Muscle layer of duodenum (tissue), 2 donors: ENCODE results near the gene PPM1A.

Experiments used
- H3K27ac ChIP-seq: one replicate; pipeline ENCODE4 v1.7.0; 2013; ENCODE audit warnings: mild to moderate bottlenecking, low read length
- H3K27me3 ChIP-seq: one replicate; pipeline ENCODE4 v1.7.0; 2013; ENCODE audit warnings: low read depth, mild to moderate bottlenecking, control low read depth, low read length
- H3K36me3 ChIP-seq, 2 donors: one replicate each; pipeline ENCODE4 v1.7.0; 2013; ENCODE audit warnings: low read length in 2 of 2, control low read depth in 1 of 2, mild to moderate bottlenecking in 1 of 2; ENCODE audit not compliant: insufficient read depth in 2 of 2, control insufficient read depth in 1 of 2
- H3K4me1 ChIP-seq, 2 donors: one replicate each; pipeline ENCODE4 v1.7.0; 2013; ENCODE audit warnings: low read length in 2 of 2, mild to moderate bottlenecking in 2 of 2, control low read depth in 1 of 2, moderate library complexity in 1 of 2; ENCODE audit not compliant: insufficient read depth in 2 of 2, control insufficient read depth in 1 of 2
- H3K4me3 ChIP-seq, 2 donors: one replicate each; pipeline ENCODE4 v1.7.0; 2013; ENCODE audit warnings: low read length in 2 of 2, low read depth in 1 of 2, mild to moderate bottlenecking in 1 of 2
- H3K9me3 ChIP-seq, 2 donors: one replicate each; pipeline ENCODE4 v1.7.0; 2013; ENCODE audit warnings: low read length in 2 of 2, control low read depth in 1 of 2, mild to moderate bottlenecking in 1 of 2; ENCODE audit not compliant: control insufficient read depth in 1 of 2
- donor health status: healthy.

PPM1A gene

GRCh38 chr14:60273956-60274355 is 24.9 kb downstream of the PPM1A start:
- no peak overlapping the region for H3K4me3 ChIP-seq
- H3K4me1 ChIP-seq: peaks cover 0 to 30% of the 10 kb centered on the region in 2 donors
- no peaks in the 10 kb centered on the region for H3K27me3 ChIP-seq
- H3K27ac ChIP-seq: no peak overlapping the region
- H3K36me3 ChIP-seq: no peaks in the 10 kb centered on the region
- no peaks in the 10 kb centered on the region for H3K9me3 ChIP-seq

- no peaks in the 10 kb centered on the region for H3K36me3 ChIP-seq
- H3K27ac ChIP-seq: no peak overlapping the region
- H3K4me3 ChIP-seq: no peak overlapping the region
- no peaks in the 10 kb centered on the region for H3K27me3 ChIP-seq
- H3K4me1 ChIP-seq: peaks cover 0 to 30% of the 10 kb centered on the region in 2 donors
- H3K9me3 ChIP-seq: no peaks in the 10 kb centered on the region
These were observed 25.4 kb downstream of the PPM1A start for GRCh38 chr14:60274448-60274847.

DNA sequence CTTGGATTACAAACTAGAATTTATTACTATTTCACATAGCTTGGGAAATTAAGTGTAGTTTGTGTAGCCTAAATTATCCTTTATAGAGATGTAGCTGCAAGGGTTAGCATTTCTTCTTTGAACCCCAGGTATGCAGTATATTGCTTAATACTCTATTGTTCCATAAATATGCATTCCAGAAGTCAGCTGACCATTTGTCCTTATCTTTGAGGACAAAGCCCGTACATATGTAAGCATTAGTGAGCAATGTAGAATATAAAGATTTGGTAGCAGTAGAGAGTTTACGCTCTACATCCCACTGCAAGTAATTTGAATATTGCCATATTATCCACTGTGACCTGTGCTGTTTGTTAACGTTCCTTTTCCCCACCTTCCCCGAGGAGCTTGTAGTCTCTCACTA is 26.9 kb downstream of the PPM1A start:
- no peaks in the 10 kb centered on the region for H3K36me3 ChIP-seq
- H3K4me3 ChIP-seq: no peak overlapping the region
- no peaks in the 10 kb centered on the region for H3K9me3 ChIP-seq
- H3K27ac ChIP-seq: no peak overlapping the region
- peaks cover 0 to 30% of the 10 kb centered on the region in 2 donors for H3K4me1 ChIP-seq
- H3K27me3 ChIP-seq: no peaks in the 10 kb centered on the region

DNA sequence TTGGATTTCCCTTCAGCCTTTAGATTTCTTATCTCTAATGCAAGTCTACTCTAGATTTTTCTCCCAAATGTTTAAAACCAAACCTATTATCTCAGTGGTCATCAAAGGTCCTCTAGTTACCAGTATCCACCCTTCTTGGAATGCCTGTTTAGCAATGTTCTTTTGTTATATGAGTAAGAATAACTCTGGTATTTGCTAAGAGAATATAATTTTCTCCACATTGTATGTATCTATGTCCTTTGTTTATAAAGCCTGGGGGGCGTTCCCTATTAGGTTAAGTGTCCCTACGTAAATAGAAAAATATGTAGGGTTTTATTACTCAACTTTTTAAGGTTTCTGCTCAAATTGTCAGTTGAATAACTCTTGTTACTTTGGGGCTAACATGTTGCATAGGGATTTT is 27.3 kb downstream of the PPM1A start:
- Histone ChIP-seq H3K27me3 (no peaks in the 10 kb centered on the region), H3K27ac (no peak overlapping the region), H3K4me3 (no peak overlapping the region), H3K36me3 (no peaks in the 10 kb centered on the region), H3K9me3 (no peaks in the 10 kb centered on the region), H3K4me1 (peaks cover 0 to 30% of the 10 kb centered on the region in 2 donors)

- Histone ChIP-seq H3K4me3 (no peak overlapping the region), H3K4me1 (peaks cover 0 to 27% of the 10 kb centered on the region in 2 donors), H3K27ac (no peak overlapping the region), H3K36me3 (peaks cover 3% of the 10 kb centered on the region in 2 donors), H3K9me3 (no peaks in the 10 kb centered on the region), H3K27me3 (no peaks in the 10 kb centered on the region)
These were observed 28.7 kb downstream of the PPM1A start for GRCh38 chr14:60277605-60278190.

- Histone ChIP-seq H3K4me1 (peaks cover 0 to 24% of the 10 kb centered on the region in 2 donors), H3K4me3 (no peak overlapping the region), H3K36me3 (peaks cover 8 to 10% of the 10 kb centered on the region in 2 donors), H3K9me3 (no peaks in the 10 kb centered on the region), H3K27me3 (no peaks in the 10 kb centered on the region), H3K27ac (no peak overlapping the region)
These were observed 29.3 kb downstream of the PPM1A start for GRCh38 chr14:60278350-60278749.

DNA sequence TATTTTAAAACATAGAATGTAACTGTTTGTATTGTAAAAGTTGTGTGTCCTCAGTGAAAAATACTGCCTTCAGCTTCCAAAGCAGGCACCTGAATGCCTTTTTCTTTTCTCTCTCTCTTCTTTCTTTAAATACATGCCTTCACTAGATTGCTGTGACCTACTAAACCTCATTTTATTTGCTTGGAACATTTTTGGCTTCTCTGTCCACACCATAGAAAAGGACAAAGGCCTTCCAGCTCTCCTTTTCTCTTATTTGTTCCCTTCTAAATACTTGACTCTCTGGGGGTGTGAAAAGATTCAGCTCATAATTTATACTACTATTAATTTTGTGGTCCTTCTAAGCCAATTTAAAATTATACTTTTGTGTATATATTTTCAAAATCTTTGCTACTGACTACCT is 38.4 kb downstream of the PPM1A start:
- H3K36me3 ChIP-seq: peaks cover 33 to 34% of the 10 kb centered on the region in 2 donors
- H3K27ac ChIP-seq: no peak overlapping the region
- H3K4me1 ChIP-seq: no peaks in the 10 kb centered on the region
- no peaks in the 10 kb centered on the region for H3K27me3 ChIP-seq
- H3K4me3 ChIP-seq: no peak overlapping the region
- no peaks in the 10 kb centered on the region for H3K9me3 ChIP-seq

DNA sequence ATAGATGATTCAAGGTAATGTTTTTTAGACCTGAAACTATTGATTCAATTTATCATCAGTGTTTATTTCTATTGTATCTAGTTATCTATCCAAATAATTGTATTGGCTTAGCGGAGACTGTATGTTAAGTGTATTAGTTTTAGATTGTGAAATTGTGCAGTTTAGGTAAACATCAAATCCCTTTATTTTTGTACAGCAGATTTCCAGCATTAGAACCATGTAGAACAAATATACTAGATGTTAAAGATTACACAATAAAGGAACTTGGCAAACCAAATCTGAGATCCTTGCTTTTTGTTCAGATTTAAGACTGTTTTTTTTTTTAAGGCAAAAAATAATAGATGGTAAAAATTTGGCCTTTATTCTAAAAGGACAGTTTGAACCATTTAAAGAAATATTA is 39.3 kb downstream of the PPM1A start:
- H3K4me3 ChIP-seq: no peak overlapping the region
- no peaks in the 10 kb centered on the region for H3K27me3 ChIP-seq
- H3K9me3 ChIP-seq: no peaks in the 10 kb centered on the region
- no peaks in the 10 kb centered on the region for H3K4me1 ChIP-seq
- no peak overlapping the region for H3K27ac ChIP-seq
- peaks cover 32 to 36% of the 10 kb centered on the region in 2 donors for H3K36me3 ChIP-seq

- no peak overlapping the region for H3K4me3 ChIP-seq
- peaks cover 0 to 4% of the 10 kb centered on the region in 2 donors for H3K4me1 ChIP-seq
- peaks cover 22 to 24% of the 10 kb centered on the region in 2 donors for H3K36me3 ChIP-seq
- H3K27ac ChIP-seq: no peak overlapping the region
- H3K27me3 ChIP-seq: no peaks in the 10 kb centered on the region
- H3K9me3 ChIP-seq: no peaks in the 10 kb centered on the region
These were observed 45.5 kb downstream of the PPM1A start for GRCh38 chr14:60294411-60295069.

DNA sequence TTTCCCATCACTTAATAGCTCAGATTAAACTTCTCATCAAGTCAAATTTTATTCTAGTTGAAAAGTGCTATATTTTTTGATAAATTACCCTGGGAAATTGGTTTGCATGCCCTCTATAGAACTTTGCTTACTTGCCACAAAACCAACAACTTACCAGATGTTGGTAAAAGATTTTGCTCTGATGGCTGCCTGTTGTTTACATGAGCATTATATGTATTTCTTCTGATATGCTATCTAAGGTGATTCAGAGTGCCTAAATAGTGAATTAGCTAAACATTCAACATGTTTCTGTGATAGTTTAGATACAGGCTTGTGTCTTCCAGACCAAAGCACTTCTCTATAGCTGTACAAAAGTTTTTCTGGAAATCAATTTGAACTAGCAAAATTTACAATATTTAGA is 51.0 kb downstream of the PPM1A start:
- H3K27me3 ChIP-seq: no peaks in the 10 kb centered on the region
- no peak overlapping the region for H3K4me3 ChIP-seq
- H3K27ac ChIP-seq: no peak overlapping the region
- peaks cover 0 to 4% of the 10 kb centered on the region in 2 donors for H3K4me1 ChIP-seq
- H3K9me3 ChIP-seq: no peaks in the 10 kb centered on the region
- H3K36me3 ChIP-seq: no peaks in the 10 kb centered on the region

GRCh38 chr14:60301685-60302084 is 52.7 kb downstream of the PPM1A start:
- Histone ChIP-seq H3K9me3 (no peaks in the 10 kb centered on the region), H3K36me3 (no peaks in the 10 kb centered on the region), H3K27me3 (no peaks in the 10 kb centered on the region), H3K4me1 (no peaks in the 10 kb centered on the region), H3K27ac (no peak overlapping the region), H3K4me3 (no peak overlapping the region)

- no peak overlapping the region for H3K27ac ChIP-seq
- no peak overlapping the region for H3K4me3 ChIP-seq
- H3K27me3 ChIP-seq: no peaks in the 10 kb centered on the region
- H3K9me3 ChIP-seq: no peaks in the 10 kb centered on the region
- no peaks in the 10 kb centered on the region for H3K4me1 ChIP-seq
- H3K36me3 ChIP-seq: no peaks in the 10 kb centered on the region
These were observed 53.6 kb downstream of the PPM1A start for GRCh38 chr14:60302663-60303062.
